K562 (cell line): Measurements from ENCODE around the gene CCDC88A. TPM values are rescaled to one million over a fixed set of nuclear protein-coding genes. Genes with fewer than 3 reads are reported as not detected.
A peak's percentile ranks its signal among the peaks of the same experiment; 100 is the strongest.

Experiments
- ATAC-seq: fragments of 200-7000 bp; cut with Tn5 transposase; 3 replicates; pipeline ENCODE4 v1.9.1; 2020; ENCODE audit warnings: moderate library complexity
- Bru-seq: library from RNA; stranded (reverse); fragments of 400-500 nt; gene quantifications from one replicate; lab custom pipeline; 2021; lab: Mats Ljungman, UMichigan
- BruChase-seq, 2 experiments: library from RNA; stranded (reverse); fragments of 400-500 nt; gene quantifications; one replicate each; lab custom pipeline; 2021; lab: Mats Ljungman, UMichigan
- BruUV-seq: library from RNA; stranded (reverse); fragments of 400-500 nt; replicated peaks from 2 replicates; lab custom pipeline; 2021; lab: Mats Ljungman, UMichigan
- CTCF ChIA-PET: fragments of 300-600 bp; formaldehyde crosslinking; extraction: SDS; loops from one replicate; lab custom pipeline; 2021; ENCODE audit warnings: low intra/inter-chr PET ratio; lab: Yijun Ruan, JAX
- POLR2A ChIA-PET: fragments of 300-600, 350-650 bp; sonication (Branson Sonifier 250); formaldehyde crosslinking; extraction: SDS; loops from one replicate; lab custom pipeline; 2021; ENCODE audit warnings: antibody characterized with exemption, inconsistent platforms; lab: Yijun Ruan, JAX
- DNase-seq, 4 experiments: peaks; one replicate each; pipeline versions ENCODE4 v3.0.0 to v3.0.0-alpha.2; 2011 to 2018; ENCODE audit warnings: low spot score in 3 of 4, mixed read lengths in 3 of 4; ENCODE audit errors: extremely low read depth in 1 of 4
- FAIRE-seq: peaks from 2 replicates; lab custom pipeline; 2011; peaks lifted over from hg19 to GRCh38; lab: Jason Lieb, UNC
- H2AFZ ChIP-seq: 2 replicates; pipeline ENCODE4 v1.6.0; 2011; ENCODE audit warnings: low read depth, low read length, control low read depth, inconsistent platforms
- H3K27ac ChIP-seq: fragments of 200-600 bp; 3 replicates; pipeline ENCODE4 v1.8.0; 2011; ENCODE audit warnings: low read depth, mild to moderate bottlenecking, control low read depth, inconsistent platforms, low read length, moderate library complexity, mixed read lengths; ENCODE audit errors: extremely low read depth
- H3K27me3 ChIP-seq, 2 experiments: fragments of 300-600 bp in 1 of 2; 2 replicates in 1 of 2; 3 replicates in 1 of 2; pipeline versions ENCODE4 v1.6.0 to v1.8.0; 2011; ENCODE audit warnings: inconsistent platforms in 2 of 2, low read length in 2 of 2, mild to moderate bottlenecking in 1 of 2, mixed read lengths in 1 of 2, moderate library complexity in 1 of 2; ENCODE audit not compliant: control insufficient read depth in 2 of 2, insufficient read depth in 2 of 2
- H3K36me3 ChIP-seq: fragments of 300-600 bp; 3 replicates; pipeline ENCODE4 v1.8.0; 2011; ENCODE audit warnings: mild to moderate bottlenecking, low read length, inconsistent platforms; ENCODE audit not compliant: control insufficient read depth, insufficient read depth
- H3K4me1 ChIP-seq, 2 experiments: fragments of 200-600 bp in 1 of 2; replicated peaks in 1 of 2; 2 replicates in 1 of 2; 3 replicates in 1 of 2; pipeline versions ENCODE4 v1.5.1 to v1.8.0; 2011; ENCODE audit warnings: inconsistent platforms in 2 of 2, low read length in 2 of 2, mild to moderate bottlenecking in 1 of 2, mixed read lengths in 1 of 2, moderate library complexity in 1 of 2; ENCODE audit not compliant: control insufficient read depth in 2 of 2, insufficient read depth in 2 of 2
- H3K4me2 ChIP-seq: 2 replicates; pipeline ENCODE4 v1.6.1; 2011; ENCODE audit warnings: low read length, control low read depth, inconsistent platforms, mixed read lengths; ENCODE audit not compliant: insufficient read depth
- H3K4me3 ChIP-seq: fragments of 200-600 bp; sonication (generic), shearing (Covaris generic); 2 replicates; pipeline ENCODE4 v1.5.1; 2016; ENCODE audit warnings: control low read depth, inconsistent platforms
- H3K79me2 ChIP-seq: fragments of 200-600 bp; 3 replicates; pipeline ENCODE4 v1.8.0; 2011; ENCODE audit warnings: low read length, inconsistent platforms; ENCODE audit not compliant: control insufficient read depth, insufficient read depth
- H3K9ac ChIP-seq, 2 experiments: 2 replicates each; pipeline versions ENCODE4 v1.6.0 to v1.6.1; 2011; ENCODE audit warnings: low read depth in 2 of 2, low read length in 2 of 2, control low read depth in 1 of 2, inconsistent platforms in 1 of 2, mild to moderate bottlenecking in 1 of 2, mixed read lengths in 1 of 2; ENCODE audit not compliant: insufficient read depth in 1 of 2
- H3K9me1 ChIP-seq: one replicate; pipeline ENCODE4 v1.6.0; 2011; ENCODE audit warnings: inconsistent platforms, mild to moderate bottlenecking, low read length, moderate library complexity; ENCODE audit not compliant: control insufficient read depth, insufficient read depth
- H3K9me3 ChIP-seq: replicated peaks from 2 replicates; pipeline ENCODE4 v1.5.1; 2011; ENCODE audit warnings: low read depth, low read length, inconsistent platforms; ENCODE audit not compliant: control insufficient read depth, insufficient read depth
- H4K20me1 ChIP-seq: replicated peaks from 2 replicates; pipeline ENCODE4 v1.6.1; 2011; ENCODE audit warnings: low read length, inconsistent platforms, mixed read lengths; ENCODE audit not compliant: control insufficient read depth, insufficient read depth
- ARID3B ChIP-seq: fragments of 250-450 bp; sonication (Bioruptor Pico); IDR thresholded peaks from 2 replicates; pipeline ENCODE4 v1.4.0; 2020; ENCODE audit warnings: borderline replicate concordance
- DNMT1 ChIP-seq: fragments of 450-650 bp; IDR thresholded peaks from 2 replicates; pipeline ENCODE4 v1.6.1; 2016; ENCODE audit warnings: antibody characterized with exemption, mild to moderate bottlenecking
- ETS2 ChIP-seq: IDR thresholded peaks from 2 replicates; pipeline ENCODE4 v1.6.1; 2016; ENCODE audit warnings: borderline replicate concordance, missing genetic modification characterization, mild to moderate bottlenecking, moderate library complexity, missing compliant biosample characterization; ENCODE audit not compliant: poor library complexity, severe bottlenecking
- HIVEP1 ChIP-seq: fragments of 250-450 bp; sonication (Bioruptor Pico); IDR thresholded peaks from 2 replicates; pipeline ENCODE4 v1.4.0; 2020; ENCODE audit warnings: mild to moderate bottlenecking
- ILK ChIP-seq: fragments of 450-650 bp; IDR thresholded peaks from 2 replicates; pipeline ENCODE4 v1.6.1; 2016; ENCODE audit warnings: missing genetic modification characterization, low read depth, mild to moderate bottlenecking, missing compliant biosample characterization, moderate library complexity, borderline replicate concordance
- KLF16 ChIP-seq: IDR thresholded peaks from 2 replicates; pipeline ENCODE4 v1.6.1; 2016; ENCODE audit warnings: antibody characterized with exemption
- MCM2 ChIP-seq: fragments of 450-650 bp; IDR thresholded peaks from 2 replicates; pipeline ENCODE4 v1.6.1; 2017; ENCODE audit warnings: low read depth, mild to moderate bottlenecking
- NFXL1 ChIP-seq: fragments of 450-650 bp; formaldehyde crosslinking; IDR thresholded peaks from 2 replicates; pipeline ENCODE4 v1.4.0; 2021; ENCODE audit warnings: mild to moderate bottlenecking
- POU5F1 ChIP-seq: fragments of 150-350 bp; IDR thresholded peaks from 2 replicates; pipeline ENCODE4 v1.6.1; 2014; ENCODE audit warnings: borderline replicate concordance, low read length, low read depth, mild to moderate bottlenecking; ENCODE audit not compliant: partially characterized antibody
- RBM15 ChIP-seq: fragments of 200-400 bp; formaldehyde crosslinking; IDR thresholded peaks from 2 replicates; pipeline ENCODE4 v1.6.1; 2018; ENCODE audit warnings: mild to moderate bottlenecking, low read length, moderate library complexity; ENCODE audit not compliant: insufficient read depth
- SMAD3 ChIP-seq: fragments of 450-650 bp; formaldehyde crosslinking; conservative IDR thresholded peaks from 2 replicates; pipeline ENCODE4 v1.4.0; 2020; ENCODE audit warnings: mild to moderate bottlenecking
- ZC3H4 ChIP-seq: sonication (generic); formaldehyde crosslinking; IDR thresholded peaks from 2 replicates; pipeline ENCODE4 v1.9.0; 2021; ENCODE audit warnings: missing genetic modification reagents, borderline replicate concordance
- ZNF282 ChIP-seq: sonication (generic); formaldehyde crosslinking; IDR thresholded peaks from 2 replicates; pipeline ENCODE4 v1.8.1; 2023; ENCODE audit warnings: missing genetic modification reagents
- ZNF408 ChIP-seq: fragments of 250-450 bp; sonication (Bioruptor Pico); IDR thresholded peaks from 2 replicates; pipeline ENCODE4 v1.4.0; 2020; ENCODE audit warnings: low read depth, mild to moderate bottlenecking, moderate library complexity
- ZNF583 ChIP-seq: fragments of 250-450 bp; sonication (Bioruptor Pico); IDR thresholded peaks from 2 replicates; pipeline ENCODE4 v1.4.0; 2020
- ZNF778 ChIP-seq: fragments of 450-650 bp; formaldehyde crosslinking; IDR thresholded peaks from 2 replicates; pipeline ENCODE4 v1.4.0; 2020; ENCODE audit warnings: mild to moderate bottlenecking, moderate library complexity
- WGBS: fragments of 100-300 bp; shearing (Covaris generic); methylation state at CpG from one replicate; pipeline ENCODE4 v1.1.6; 2016; ENCODE audit warnings: low coverage, mixed read lengths; ENCODE audit not compliant: insufficient coverage; ENCODE audit errors: missing lambda C conversion rate; 5-methylcytosine and 5-hydroxymethylcytosine counted together
- in situ Hi-C: fragments of 300-500 bp; cut with MboI; formaldehyde crosslinking; loops from 4 replicates; pipeline ENCODE4 v1.15.0; 2018; ENCODE audit warnings: inconsistent platforms, mixed read lengths
- intact Hi-C: fragments of 100-400 bp; cut with micrococcal nuclease; formaldehyde crosslinking; loops from 2 replicates; pipeline ENCODE4 v1.14.2; 2022
- long read RNA-seq, 3 experiments: library from polyadenylated mRNA in 2 of 3; library from RNA in 1 of 3; unstranded in 2 of 3; stranded (forward) in 1 of 3; transcript quantifications; one replicate each; pipeline ENCODE4 v2.0.0, GENCODE V29; 2019 to 2022
- polyA minus RNA-seq, 3 experiments: library from RNA; depleted of rRNA, polyadenylated mRNA; stranded (reverse); fragments of >200 nt; gene quantifications; 2 replicates each; pipeline ENCODE4 v1.2.3, GENCODE V29; 2011
- polyA plus RNA-seq, 8 experiments: library from polyadenylated mRNA; depleted of rRNA in 4 of 8; stranded (reverse) in 5 of 8; unstranded in 3 of 8; fragments of >200 nt; fragmentation: Nextera tagmentation in 2 of 8; fragmentation: Illumina TruSeq in 1 of 8; extraction: Ambion mirVana in 2 of 8; extraction: Trizol in 1 of 8; gene quantifications; 2 replicates each; pipeline versions ENCODE4 v1.2.1 to v1.2.3, GENCODE V29; 2011 to 2014; ENCODE audit warnings: inconsistent platforms in 1 of 8, missing spikeins in 1 of 8
- total RNA-seq, 7 experiments: library from RNA; depleted of rRNA in 6 of 7; stranded (reverse); fragments of >200 nt in 6 of 7; fragmentation: Illumina TruSeq in 2 of 7; extraction: Trizol in 2 of 7; gene quantifications; 2 replicates each; pipeline versions ENCODE4 v1.2.1 to v1.2.3, GENCODE V29; 2011 to 2021; ENCODE audit warnings: low replicate concordance in 1 of 7

CCDC88A gene
- total RNA-seq (2011; cell fraction: chromatin; rRNA removed; ENCODE audit: low replicate concordance) = 92.0 and 356 TPM in 2 replicates
- 44.2 and 71.7 TPM in 2 replicates for total RNA-seq (2011; cell fraction: nucleolus; rRNA removed)
- 155 and 284 TPM in 2 replicates for total RNA-seq (2011; cell fraction: nucleoplasm; rRNA removed)
- total RNA-seq (2014; rRNA removed) (43.9 and 50.8 TPM in 2 replicates), total RNA-seq (2014; rRNA removed; fragmentation: Illumina TruSeq; extraction: Trizol) (98.2 and 102 TPM in 2 replicates), total RNA-seq (2015; rRNA removed; fragmentation: Illumina TruSeq; extraction: Trizol) (88.3 and 102 TPM in 2 replicates), total RNA-seq (2021) (65.6 and 68.8 TPM in 2 replicates), polyA plus RNA-seq (2011; rRNA removed) (63.8 and 71.5 TPM in 2 replicates), polyA plus RNA-seq (2014; fragmentation: Illumina TruSeq; extraction: Trizol) (45.6 and 55.6 TPM in 2 replicates), polyA plus RNA-seq (2014; fragmentation: Nextera tagmentation; extraction: Ambion mirVana) (10 to 100 TPM; 29.3 to 30.3 TPM), polyA plus RNA-seq (2014; rRNA removed) (30.5 and 33.5 TPM in 2 replicates), polyA minus RNA-seq (2011; rRNA and poly(A)+ RNA removed) (209 and 231 TPM in 2 replicates), Bru-seq, nascent RNA (percentile 85 among the genes with signal in this experiment), BruChase-seq, experiment 1, labeled RNA remaining after a 2-hour chase (percentile 89 among the genes with signal in this experiment), BruChase-seq, experiment 2, labeled RNA remaining after a 6-hour chase (percentile 90 among the genes with signal in this experiment)
- polyA plus RNA-seq (2011; cell fraction: cytosol; rRNA removed) = 15.1 and 24.2 TPM in 2 replicates
- 61.4 and 72.4 TPM in 2 replicates for polyA plus RNA-seq (2011; cell fraction: nucleus; rRNA removed)
- polyA plus RNA-seq (2012) = 32.7 and 34.8 TPM in 2 replicates
- polyA minus RNA-seq (2011; cell fraction: cytosol; rRNA and poly(A)+ RNA removed) = 44.0 and 48.9 TPM in 2 replicates
- polyA minus RNA-seq (2011; cell fraction: nucleus; rRNA and poly(A)+ RNA removed) = 93.4 and 163 TPM in 2 replicates
- long read RNA-seq, experiment 1, full-length matches to known transcripts = 10 of 154 reads
- long read RNA-seq, experiment 1, partial matches to known transcripts = 125 of 154 reads
- long read RNA-seq, experiment 1, other reads (novel, unspliced or antisense) = 19 of 154 reads
- long read RNA-seq, experiment 2, full-length matches to known transcripts = 1 of 21 reads
- long read RNA-seq, experiment 2, partial matches to known transcripts = 3 of 21 reads
- long read RNA-seq, experiment 2, other reads (novel, unspliced or antisense) = 17 of 21 reads
- long read RNA-seq, experiment 3, partial matches to known transcripts = 6 of 9 reads
- long read RNA-seq, experiment 3, other reads (novel, unspliced or antisense) = 2 of 9 reads

GRCh38 chr2:55419679-55420438, at the start of gene CCDC88A:
Gene CCDC88A, minus strand, starts transcription at chr2:55419856. Its CDS starts 777 bp downstream, at chr2:55419079.
- POLR2A ChIA-PET = interaction anchor here (0.6 to 1.7 kb wide), 11 partner anchors 10 to 150 kb away, joined by 3 to 14 read pairs (median 3); partner anchors contain the start of genes CFAP36 and MTIF2
- ATAC-seq = peak; percentile 87
- TF ChIP-seq KLF16 (peak; percentile 27; the same call in 1 of the 2 replicates), HIVEP1 (no peak), ETS2 (tag) (no peak), DNMT1 (no peak), ARID3B (no peak), ZNF583 (CRISPR knock-in tag) (peak; percentile 85), ZNF778 (CRISPR knock-in tag) (no peak), ZC3H4 (no peak), MCM2 (no peak), NFXL1 (CRISPR knock-in tag) (no peak), POU5F1 (no peak), RBM15 (peak; percentile 79; the same call in 1 of the 2 replicates), ZNF408 (CRISPR knock-in tag) (no peak), SMAD3 (CRISPR knock-in tag) (no peak), ZNF282 (CRISPR knock-in tag) (no peak), ILK (no peak)

More at GRCh38 chr2:55419679-55420438, at the start of gene CCDC88A:
- DNase-seq (peak; percentile 91 to 99 (median 92)), FAIRE-seq (peak; percentile 91)
- BruUV-seq = no TSS peak
- Histone ChIP-seq H3K36me3 (peaks cover 8% of the 10 kb centered on the region; the same call in 1 of the 3 replicates), H3K4me3 (peak within 1 kb of the TSS; percentile 91), H3K9me3 (no peaks in the 10 kb centered on the region), H3K9ac (peak within 1 kb of the TSS; percentile 85 to 99), H3K9me1 (no peaks in the 10 kb centered on the region), H4K20me1 (no peaks in the 10 kb centered on the region), H3K27ac (peak within 1 kb of the TSS; percentile 84), H3K27me3 (no peaks in the 10 kb centered on the region; a peak in 1 of 5 replicates), H3K79me2 (peaks cover 47% of the 10 kb centered on the region), H3K4me1 (peaks cover 4 to 9% of the 10 kb centered on the region in 2 experiments), H2AFZ (peak within 1 kb of the TSS; percentile 85), H3K4me2 (peak within 1 kb of the TSS; percentile 83)
- CTCF ChIA-PET = interaction anchor here (0.7 to 1.0 kb wide), 2 partner anchors 18 to 92 kb away, joined by 3 read pairs; no protein-coding TSS in a partner anchor
- intact Hi-C loops = loop anchor here (5.0 kb wide), 7 partner anchors 53 to 373 kb away; partner anchors contain the start of genes CFAP36, CLHC1, MTIF2 and PPP4R3B
- in situ Hi-C loops = no loop called here
- WGBS = under 1% methylated on average over 35 of the region's 62 CpGs
